ENCODE measurements around the gene FOXD2.

The FOXD2 gene

GRCh38 chr1:47444562-47445465 lies 7.0 kb downstream of the FOXD2 start:
- TF ChIP-seq FOXP2 (optimal IDR thresholded peaks at IDR 0.05; ENCODE audit: borderline replicate concordance, extremely low read depth, extremely low read length, insufficient read depth) (no peak), REST (IDR thresholded peaks at IDR 0.05; ENCODE audit: insufficient read depth in 1 of 2, low read depth in 2 of 2, low read length in 2 of 2) (no peak), POLR2AphosphoS5 (IDR thresholded peaks at IDR 0.05; ENCODE audit: low read depth, low read length) (no peak), TAF1 (IDR thresholded peaks at IDR 0.05; ENCODE audit: borderline replicate concordance, insufficient read depth, low read length) (no peak), SIN3A (IDR thresholded peaks at IDR 0.05; ENCODE audit: borderline replicate concordance, insufficient read depth, low read length) (no peak)

- TF ChIP-seq TAF1 (IDR thresholded peaks at IDR 0.05; ENCODE audit: borderline replicate concordance, insufficient read depth, low read length): no peak
- no peak for TF ChIP-seq POLR2AphosphoS5 (IDR thresholded peaks at IDR 0.05; ENCODE audit: low read depth, low read length)
- no peak for TF ChIP-seq FOXP2 (optimal IDR thresholded peaks at IDR 0.05; ENCODE audit: borderline replicate concordance, extremely low read depth, extremely low read length, insufficient read depth)
- no peak for TF ChIP-seq REST (IDR thresholded peaks at IDR 0.05; ENCODE audit: insufficient read depth in 1 of 2, low read depth in 2 of 2, low read length in 2 of 2)
- no peak for TF ChIP-seq SIN3A (IDR thresholded peaks at IDR 0.05; ENCODE audit: borderline replicate concordance, insufficient read depth, low read length)
These were observed 8.1 kb downstream of the FOXD2 start for GRCh38 chr1:47445823-47446550.

- no peak for TF ChIP-seq FOXP2 (optimal IDR thresholded peaks at IDR 0.05; ENCODE audit: borderline replicate concordance, extremely low read depth, extremely low read length, insufficient read depth)
- no peak for TF ChIP-seq REST (IDR thresholded peaks at IDR 0.05; ENCODE audit: insufficient read depth in 1 of 2, low read depth in 2 of 2, low read length in 2 of 2)
- no peak for TF ChIP-seq POLR2AphosphoS5 (IDR thresholded peaks at IDR 0.05; ENCODE audit: low read depth, low read length)
- no peak for TF ChIP-seq SIN3A (IDR thresholded peaks at IDR 0.05; ENCODE audit: borderline replicate concordance, insufficient read depth, low read length)
- no peak for TF ChIP-seq TAF1 (IDR thresholded peaks at IDR 0.05; ENCODE audit: borderline replicate concordance, insufficient read depth, low read length)
These were observed 10.8 kb downstream of the FOXD2 start for GRCh38 chr1:47448462-47449222.

- TF ChIP-seq POLR2AphosphoS5 (IDR thresholded peaks at IDR 0.05; ENCODE audit: low read depth, low read length) (no peak), SIN3A (IDR thresholded peaks at IDR 0.05; ENCODE audit: borderline replicate concordance, insufficient read depth, low read length) (no peak), FOXP2 (optimal IDR thresholded peaks at IDR 0.05; ENCODE audit: borderline replicate concordance, extremely low read depth, extremely low read length, insufficient read depth) (no peak), REST (IDR thresholded peaks at IDR 0.05; ENCODE audit: insufficient read depth in 1 of 2, low read depth in 2 of 2, low read length in 2 of 2) (no peak), TAF1 (IDR thresholded peaks at IDR 0.05; ENCODE audit: borderline replicate concordance, insufficient read depth, low read length) (no peak)
These were observed 12.1 kb downstream of the FOXD2 start for GRCh38 chr1:47449822-47450552.

Data from PFSK-1 (cell line).